Subcutaneous abdominal adipose tissue (tissue), 5 donors: ENCODE data around the gene ARL3.

Experiments used
- H3K27ac ChIP-seq: one replicate; pipeline ENCODE4 v1.7.0; 2013; ENCODE audit warnings: low read depth, mild to moderate bottlenecking, inconsistent platforms, low read length, moderate library complexity
- H3K27me3 ChIP-seq, 5 donors: one replicate each; pipeline ENCODE4 v1.7.0; 2013; ENCODE audit warnings: low read length in 5 of 5, inconsistent platforms in 1 of 5; ENCODE audit not compliant: control insufficient read depth in 5 of 5, insufficient read depth in 4 of 5
- H3K36me3 ChIP-seq, 5 donors: one replicate each; pipeline ENCODE4 v1.7.0; 2013; ENCODE audit warnings: low read length in 5 of 5; ENCODE audit not compliant: control insufficient read depth in 5 of 5, insufficient read depth in 5 of 5
- H3K4me1 ChIP-seq, 5 donors: one replicate each; pipeline ENCODE4 v1.7.0; 2013; ENCODE audit warnings: low read length in 5 of 5, mild to moderate bottlenecking in 3 of 5, moderate library complexity in 1 of 5; ENCODE audit not compliant: control insufficient read depth in 5 of 5, insufficient read depth in 5 of 5
- H3K4me3 ChIP-seq, 5 donors: one replicate each; pipeline ENCODE4 v1.7.0; 2013; ENCODE audit warnings: low read length in 5 of 5, low read depth in 1 of 5
- H3K9ac ChIP-seq, 5 donors: one replicate each; pipeline ENCODE4 v1.7.0; 2013; ENCODE audit warnings: low read length in 5 of 5, mild to moderate bottlenecking in 4 of 5, moderate library complexity in 3 of 5
- H3K9me3 ChIP-seq, 5 donors: one replicate each; pipeline ENCODE4 v1.7.0; 2013; ENCODE audit warnings: low read length in 5 of 5; ENCODE audit not compliant: control insufficient read depth in 5 of 5
- donor health status: healthy.
- donor health status: healthy.
- donor health status: healthy.
- donor health status: healthy.
- donor health status: healthy.

Gene ARL3

GRCh38 chr10:102648889-102649796 is 65.1 kb downstream of the ARL3 start:
- Histone ChIP-seq H3K9me3 (no peaks in the 10 kb centered on the region), H3K27me3 (no peaks in the 10 kb centered on the region), H3K4me3 (peak overlapping the region; percentile 94 to 100 (median 99)), H3K36me3 (peaks cover 0 to 48% (median 37%) of the 10 kb centered on the region in 5 donors), H3K9ac (peak overlapping the region; percentile 26 to 99 (median 57)), H3K4me1 (peaks cover 26 to 95% (median 80%) of the 10 kb centered on the region in 5 donors), H3K27ac (peak overlapping the region; percentile 54)

GRCh38 chr10:102648269-102648888 is 65.8 kb downstream of the ARL3 start:
- peak overlapping the region; percentile 94 to 100 (median 99) for H3K4me3 ChIP-seq
- no peaks in the 10 kb centered on the region for H3K27me3 ChIP-seq
- H3K9ac ChIP-seq, result peak overlapping the region; percentile 28 to 99 (median 93)
- H3K9me3 ChIP-seq, result no peaks in the 10 kb centered on the region
- peaks cover 26 to 91% (median 75%) of the 10 kb centered on the region in 5 donors for H3K4me1 ChIP-seq
- H3K36me3 ChIP-seq, result peaks cover 0 to 41% (median 31%) of the 10 kb centered on the region in 5 donors
- peak overlapping the region; percentile 99 for H3K27ac ChIP-seq

- H3K36me3 ChIP-seq, result peaks cover 0 to 34% (median 26%) of the 10 kb centered on the region in 5 donors
- no peaks in the 10 kb centered on the region for H3K27me3 ChIP-seq
- H3K4me3 ChIP-seq, result peak overlapping the region; percentile 94 to 100 (median 99)
- no peaks in the 10 kb centered on the region for H3K9me3 ChIP-seq
- peak overlapping the region; percentile 66 to 99 (median 93) for H3K9ac ChIP-seq
- H3K27ac ChIP-seq, result peak overlapping the region; percentile 99
- H3K4me1 ChIP-seq, result peaks cover 26 to 83% (median 69%) of the 10 kb centered on the region in 5 donors
These were observed 66.5 kb downstream of the ARL3 start for GRCh38 chr10:102647443-102648268.

- H3K9me3 ChIP-seq, result no peaks in the 10 kb centered on the region
- peak overlapping the region; percentile 60 to 99 (median 93) for H3K9ac ChIP-seq
- no peaks in the 10 kb centered on the region for H3K27me3 ChIP-seq
- H3K36me3 ChIP-seq, result peaks cover 0 to 27% (median 23%) of the 10 kb centered on the region in 5 donors
- peak overlapping the region; percentile 99 for H3K27ac ChIP-seq
- H3K4me3 ChIP-seq, result peak overlapping the region; percentile 94 to 100 (median 99)
- peaks cover 22 to 76% (median 62%) of the 10 kb centered on the region in 5 donors for H3K4me1 ChIP-seq
These were observed 67.4 kb downstream of the ARL3 start for GRCh38 chr10:102646610-102647442.

- Histone ChIP-seq H3K27me3 (no peaks in the 10 kb centered on the region), H3K9me3 (no peaks in the 10 kb centered on the region), H3K36me3 (peaks cover 0 to 19% (median 17%) of the 10 kb centered on the region in 5 donors), H3K9ac (peak overlapping the region; percentile 93 to 99 (median 96)), H3K4me1 (peaks cover 22 to 73% (median 59%) of the 10 kb centered on the region in 5 donors), H3K27ac (peak overlapping the region; percentile 99), H3K4me3 (peak overlapping the region; percentile 94 to 100 (median 99))
These were observed 68.2 kb downstream of the ARL3 start for GRCh38 chr10:102645741-102646609.

GRCh38 chr10:102645388-102645740 is 68.8 kb downstream of the ARL3 start:
- Histone ChIP-seq H3K9ac (peak overlapping the region; percentile 93 to 99 (median 96)), H3K4me1 (peaks cover 22 to 67% (median 52%) of the 10 kb centered on the region in 5 donors), H3K27ac (peak overlapping the region; percentile 99), H3K9me3 (no peaks in the 10 kb centered on the region), H3K36me3 (peaks cover 0 to 15% (median 12%) of the 10 kb centered on the region in 5 donors), H3K4me3 (peak overlapping the region; percentile 94 to 100 (median 99)), H3K27me3 (no peaks in the 10 kb centered on the region)

GRCh38 chr10:102644646-102645387 is 69.4 kb downstream of the ARL3 start:
- peaks cover 20 to 61% (median 47%) of the 10 kb centered on the region in 5 donors for H3K4me1 ChIP-seq
- H3K27me3 ChIP-seq, result no peaks in the 10 kb centered on the region
- peak overlapping the region; percentile 94 to 100 (median 99) for H3K4me3 ChIP-seq
- peak overlapping the region; percentile 99 for H3K27ac ChIP-seq
- peaks cover 0 to 15% (median 12%) of the 10 kb centered on the region in 5 donors for H3K36me3 ChIP-seq
- H3K9ac ChIP-seq, result peak overlapping the region; percentile 93 to 99 (median 96)
- no peaks in the 10 kb centered on the region for H3K9me3 ChIP-seq

GRCh38 chr10:102644066-102644645 is 70.0 kb downstream of the ARL3 start, which contains the start of gene TRIM8:
Gene TRIM8 (plus strand): TSS chr10:102644479. CDS start chr10:102644618, 139 bp downstream.
- Histone ChIP-seq H3K27ac (peak within 1 kb of the TSS; percentile 99), H3K9me3 (no peaks in the 10 kb centered on the region), H3K9ac (peak within 1 kb of the TSS; percentile 93 to 99 (median 96)), H3K27me3 (no peaks in the 10 kb centered on the region), H3K4me1 (peaks cover 16 to 55% (median 40%) of the 10 kb centered on the region in 5 donors), H3K36me3 (peaks cover 0 to 15% (median 12%) of the 10 kb centered on the region in 5 donors), H3K4me3 (peak within 1 kb of the TSS; percentile 94 to 100 (median 99))
